ENCODE data around the gene AJUBA. TPM values are rescaled to one million over a fixed set of nuclear protein-coding genes. Genes with fewer than 3 reads are reported as not detected.
"Not testable (repeated sequence)": the region's sequence is repeated elsewhere in the genome, so short reads cannot be mapped to it uniquely, and the experiment has no call there.

AJUBA gene
- total RNA-seq, 4 donors from 2014 or later = 8.8 to 27.0 (median 17.8) TPM

DNA sequence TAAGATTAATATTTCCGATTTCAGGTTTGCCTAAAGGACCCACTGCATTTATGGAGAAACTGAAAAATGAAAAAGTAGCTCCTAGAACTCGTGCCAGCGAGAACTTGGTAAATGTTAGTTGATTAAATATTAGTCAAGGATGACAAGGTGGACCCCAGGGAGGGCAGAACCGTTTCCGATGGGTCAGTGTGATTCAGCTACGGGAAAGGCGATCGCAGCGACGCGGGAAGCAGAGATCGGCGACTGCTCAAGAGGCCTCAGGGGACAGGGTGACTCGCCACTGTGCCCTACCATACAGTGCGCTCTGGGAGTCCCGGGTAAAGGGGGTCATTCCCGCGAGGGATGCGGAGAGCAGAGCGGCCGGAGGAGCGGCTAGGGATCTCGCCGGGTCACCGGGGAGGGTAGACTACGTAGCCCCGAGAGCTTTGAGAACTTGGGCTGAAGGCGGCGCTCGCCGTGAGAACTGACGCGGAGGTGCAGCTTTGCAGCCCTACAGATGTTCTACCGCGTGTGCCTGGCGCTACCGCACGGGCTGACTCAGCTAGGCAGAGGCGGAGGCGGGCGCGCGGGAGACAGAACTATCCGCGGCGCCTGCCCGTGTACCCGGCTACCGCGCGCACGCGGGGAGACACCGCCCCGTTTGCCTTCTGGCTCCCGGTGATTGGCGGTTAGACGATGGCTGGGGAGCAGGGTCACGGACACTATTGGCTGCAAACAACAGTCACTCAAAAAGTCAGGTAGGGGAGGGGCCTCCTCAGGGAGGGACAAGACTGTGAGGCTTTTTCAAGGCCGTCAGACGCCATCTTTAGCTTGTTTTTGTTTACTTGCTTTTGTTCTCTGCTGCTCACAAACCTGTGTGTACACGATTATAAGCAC is 24.4 kb upstream of the AJUBA start:
- TF ChIP-seq POLR2A (IDR thresholded peaks at IDR 0.05) (peak; percentile 85 to 86), EP300 (IDR thresholded peaks at IDR 0.05) (no peak), POLR2AphosphoS5 (IDR thresholded peaks at IDR 0.05) (peak; percentile 88)
- TF ChIP-seq, protein P1, sequence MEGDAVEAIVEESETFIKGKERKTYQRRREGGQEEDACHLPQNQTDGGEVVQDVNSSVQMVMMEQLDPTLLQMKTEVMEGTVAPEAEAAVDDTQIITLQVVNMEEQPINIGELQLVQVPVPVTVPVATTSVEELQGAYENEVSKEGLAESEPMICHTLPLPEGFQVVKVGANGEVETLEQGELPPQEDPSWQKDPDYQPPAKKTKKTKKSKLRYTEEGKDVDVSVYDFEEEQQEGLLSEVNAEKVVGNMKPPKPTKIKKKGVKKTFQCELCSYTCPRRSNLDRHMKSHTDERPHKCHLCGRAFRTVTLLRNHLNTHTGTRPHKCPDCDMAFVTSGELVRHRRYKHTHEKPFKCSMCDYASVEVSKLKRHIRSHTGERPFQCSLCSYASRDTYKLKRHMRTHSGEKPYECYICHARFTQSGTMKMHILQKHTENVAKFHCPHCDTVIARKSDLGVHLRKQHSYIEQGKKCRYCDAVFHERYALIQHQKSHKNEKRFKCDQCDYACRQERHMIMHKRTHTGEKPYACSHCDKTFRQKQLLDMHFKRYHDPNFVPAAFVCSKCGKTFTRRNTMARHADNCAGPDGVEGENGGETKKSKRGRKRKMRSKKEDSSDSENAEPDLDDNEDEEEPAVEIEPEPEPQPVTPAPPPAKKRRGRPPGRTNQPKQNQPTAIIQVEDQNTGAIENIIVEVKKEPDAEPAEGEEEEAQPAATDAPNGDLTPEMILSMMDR (IDR thresholded peaks at IDR 0.05) = peak in 3 of 4 experiments; percentile 29 to 38 (median 36)
- Histone ChIP-seq H3K9me3 (no peaks in the 10 kb centered on the region), H3K27me3 (no peaks in the 10 kb centered on the region), H3K27ac (peak overlapping the region; percentile 68 to 95 (median 91)), H3K4me1 (peaks cover 0 to 26% (median 6%) of the 10 kb centered on the region in 3 donors), H3K4me3 (peak overlapping the region; percentile 36 to 60), H3K36me3 (no peaks in the 10 kb centered on the region)
- 0 to 3% methylated on average over 6 to 19 of the region's 62 CpGs for WGBS, 2 donors (ENCODE audit: low coverage in 1 of 2)
- ATAC-seq = peak; percentile 99

DNA sequence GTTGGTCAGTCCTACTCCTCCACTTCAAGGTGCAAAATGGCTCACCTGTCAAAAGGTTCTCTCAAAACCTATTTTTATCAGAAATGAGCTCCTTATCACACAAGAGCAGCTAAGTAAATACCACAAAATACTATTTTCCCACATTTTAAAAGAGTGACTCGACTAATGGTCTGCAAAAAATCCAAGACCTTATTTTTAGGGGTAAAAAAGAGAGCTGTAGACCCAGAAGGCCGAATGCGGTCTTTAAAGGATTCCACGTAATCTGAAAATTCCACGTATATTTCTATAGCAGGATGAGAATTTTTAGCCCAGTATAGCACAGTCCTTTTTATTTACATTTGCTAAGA is 23.8 kb upstream of the AJUBA start:
- Histone ChIP-seq H3K4me1 (peaks cover 0 to 26% (median 6%) of the 10 kb centered on the region in 3 donors), H3K4me3 (peak overlapping the region; percentile 36 to 60), H3K36me3 (no peaks in the 10 kb centered on the region), H3K27me3 (no peaks in the 10 kb centered on the region), H3K9me3 (no peaks in the 10 kb centered on the region), H3K27ac (peak overlapping the region; percentile 68 to 95 (median 91))
- WGBS, 2 donors (ENCODE audit: low coverage in 1 of 2) = 49 to 50% methylated on average over 4 to 5 of the region's 5 CpGs
- TF ChIP-seq EP300 (IDR thresholded peaks at IDR 0.05) (no peak), POLR2A (IDR thresholded peaks at IDR 0.05) (no peak), POLR2AphosphoS5 (IDR thresholded peaks at IDR 0.05) (no peak)
- TF ChIP-seq, protein P1 (IDR thresholded peaks at IDR 0.05) = no peak
- ATAC-seq = no peak

DNA sequence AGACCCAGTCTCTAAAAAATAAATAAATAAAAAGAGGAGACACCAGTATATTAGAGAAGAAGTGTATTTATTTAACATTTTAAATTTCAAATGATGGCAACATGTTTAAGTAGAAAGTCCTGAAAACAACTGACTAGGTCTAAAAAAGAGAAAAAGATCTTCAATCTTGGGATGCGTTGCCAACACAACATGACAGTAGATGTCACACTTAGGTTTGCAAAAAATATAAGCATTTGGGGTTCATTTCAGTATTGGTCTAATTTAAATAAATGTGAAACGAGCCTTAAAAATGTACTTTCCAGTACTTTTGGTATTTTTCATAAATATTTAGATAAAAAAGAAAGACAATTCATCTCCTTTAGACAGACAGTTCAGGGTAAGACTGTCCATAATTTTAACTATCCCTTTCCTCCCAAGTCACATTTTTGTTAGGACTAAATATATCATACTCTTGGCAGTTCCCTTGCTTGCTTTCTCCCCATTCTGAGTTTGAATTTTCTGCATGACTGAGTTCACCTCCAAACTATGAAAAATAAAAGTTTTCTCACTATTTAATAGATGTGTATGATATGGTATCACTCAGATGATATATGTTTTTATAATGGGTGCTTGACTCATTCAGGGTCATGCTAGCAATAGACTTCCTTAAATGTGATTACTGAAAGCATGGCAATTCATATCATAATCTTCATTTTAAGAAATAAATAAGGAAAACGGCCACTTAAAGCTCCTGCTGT is 23.3 kb upstream of the AJUBA start:
- peak overlapping the region in 1 of 2 donors; percentile 60 for H3K4me3 ChIP-seq
- no peak for TF ChIP-seq POLR2A (IDR thresholded peaks at IDR 0.05)
- no peak for TF ChIP-seq POLR2AphosphoS5 (IDR thresholded peaks at IDR 0.05)
- TF ChIP-seq, protein P1 (IDR thresholded peaks at IDR 0.05) = no peak
- no peak for TF ChIP-seq EP300 (IDR thresholded peaks at IDR 0.05)
- WGBS, 2 donors (ENCODE audit: low coverage in 1 of 2) = 68 to 72% methylated on average over 3 of the region's 3 CpGs
- no peaks in the 10 kb centered on the region for H3K9me3 ChIP-seq
- peak overlapping the region in 3 of 4 donors; percentile 89 to 95 (median 93) for H3K27ac ChIP-seq
- H3K36me3 ChIP-seq = no peaks in the 10 kb centered on the region
- no peak for ATAC-seq
- H3K4me1 ChIP-seq = peaks cover 0 to 26% (median 6%) of the 10 kb centered on the region in 3 donors
- no peaks in the 10 kb centered on the region for H3K27me3 ChIP-seq

- WGBS, 2 donors (ENCODE audit: low coverage in 1 of 2) = 80% methylated on average over 1 of the region's 4 CpGs; no CpG with 5 or more reads in 1 of the 2 donors
Measured at GRCh38 chr14:23004274-23004673, 21.9 kb upstream of the AJUBA start.

DNA sequence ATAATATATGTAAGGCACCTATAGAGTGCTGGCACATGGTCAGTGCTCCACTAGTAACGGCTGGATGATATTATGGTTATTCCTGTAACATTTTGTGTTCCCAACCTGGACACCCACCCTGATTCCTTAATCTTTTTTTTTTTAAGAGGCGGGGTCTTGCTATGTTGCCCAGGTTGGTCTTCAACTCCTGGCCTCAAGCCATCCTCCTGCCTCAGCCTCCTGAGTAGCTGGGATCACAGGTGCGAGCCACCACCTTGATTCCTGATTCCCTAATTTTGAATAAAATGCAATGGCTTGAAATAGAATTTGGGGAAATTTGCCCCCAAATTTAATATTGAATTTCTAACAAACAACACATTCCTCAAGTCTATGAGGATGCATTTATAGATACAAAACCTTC is 20.2 kb upstream of the AJUBA start:
- Histone ChIP-seq H3K27ac (no peak overlapping the region), H3K9me3 (no peaks in the 10 kb centered on the region), H3K4me1 (peaks cover 0 to 12% (median 6%) of the 10 kb centered on the region in 3 donors), H3K4me3 (no peak overlapping the region), H3K27me3 (no peaks in the 10 kb centered on the region), H3K36me3 (peaks cover 0 to 11% of the 10 kb centered on the region in 2 donors)
- no peak for ATAC-seq
- WGBS, 2 donors (ENCODE audit: low coverage in 1 of 2) = 79 to 100% methylated on average over 1 to 2 of the region's 3 CpGs
- no peak for TF ChIP-seq POLR2AphosphoS5 (IDR thresholded peaks at IDR 0.05)
- no peak for TF ChIP-seq EP300 (IDR thresholded peaks at IDR 0.05)
- TF ChIP-seq POLR2A (IDR thresholded peaks at IDR 0.05) = no peak
- TF ChIP-seq, protein P1 (IDR thresholded peaks at IDR 0.05) = no peak

More at GRCh38 chr14:23004274-23004673, 21.9 kb upstream of the AJUBA start:
- H3K27me3 ChIP-seq, ATAC-seq, H3K4me3 ChIP-seq, H3K27ac ChIP-seq, H3K36me3 ChIP-seq, H3K9me3 ChIP-seq: not testable (repeated sequence)
- peaks cover 0 to 15% (median 6%) of the 10 kb centered on the region in 3 donors for H3K4me1 ChIP-seq
